ENCODE measurements around the gene CEP76.
"Not testable (repeated sequence)": the region's sequence is repeated elsewhere in the genome, so short reads cannot be mapped to it uniquely, and the experiment has no call there.

CEP76 gene

GRCh38 chr18:12652861-12653401 lies 49.6 kb downstream of the CEP76 start:
- no peak for TF ChIP-seq JUND (IDR thresholded peaks at IDR 0.05; ENCODE audit: low read depth)
- no peak for DNase-seq (ENCODE audit: low read depth in 1 of 2, low spot score in 1 of 2)
- in situ Hi-C loops (cut with HindIII; ENCODE audit: low pct_unique_long_range_greater_than_20kb, low sequenced_read_pairs) = no loop called here

GRCh38 chr18:12651651-12652050 lies 50.9 kb downstream of the CEP76 start:
- in situ Hi-C loops (cut with HindIII; ENCODE audit: low pct_unique_long_range_greater_than_20kb, low sequenced_read_pairs) = no loop called here
- no peak for TF ChIP-seq JUND (IDR thresholded peaks at IDR 0.05; ENCODE audit: low read depth)
- DNase-seq (ENCODE audit: low read depth in 1 of 2, low spot score in 1 of 2) = no peak

- in situ Hi-C loops (cut with HindIII; ENCODE audit: low pct_unique_long_range_greater_than_20kb, low sequenced_read_pairs) = no loop called here
- no peak for TF ChIP-seq JUND (IDR thresholded peaks at IDR 0.05; ENCODE audit: low read depth)
- DNase-seq (ENCODE audit: low read depth in 1 of 2, low spot score in 1 of 2) = no peak
Measured at GRCh38 chr18:12647773-12648172, 54.8 kb downstream of the CEP76 start.

GRCh38 chr18:12645751-12646203 lies 56.7 kb downstream of the CEP76 start:
- in situ Hi-C loops (cut with HindIII; ENCODE audit: low pct_unique_long_range_greater_than_20kb, low sequenced_read_pairs) = no loop called here
- TF ChIP-seq JUND (IDR thresholded peaks at IDR 0.05; ENCODE audit: low read depth) = no peak
- DNase-seq (ENCODE audit: low read depth in 1 of 2, low spot score in 1 of 2) = peak in 1 of 2 experiments; percentile 83

GRCh38 chr18:12645254-12645653 lies 57.3 kb downstream of the CEP76 start:
- no peak for DNase-seq (ENCODE audit: low read depth in 1 of 2, low spot score in 1 of 2)
- no peak for TF ChIP-seq JUND (IDR thresholded peaks at IDR 0.05; ENCODE audit: low read depth)
- in situ Hi-C loops (cut with HindIII; ENCODE audit: low pct_unique_long_range_greater_than_20kb, low sequenced_read_pairs) = no loop called here

DNA sequence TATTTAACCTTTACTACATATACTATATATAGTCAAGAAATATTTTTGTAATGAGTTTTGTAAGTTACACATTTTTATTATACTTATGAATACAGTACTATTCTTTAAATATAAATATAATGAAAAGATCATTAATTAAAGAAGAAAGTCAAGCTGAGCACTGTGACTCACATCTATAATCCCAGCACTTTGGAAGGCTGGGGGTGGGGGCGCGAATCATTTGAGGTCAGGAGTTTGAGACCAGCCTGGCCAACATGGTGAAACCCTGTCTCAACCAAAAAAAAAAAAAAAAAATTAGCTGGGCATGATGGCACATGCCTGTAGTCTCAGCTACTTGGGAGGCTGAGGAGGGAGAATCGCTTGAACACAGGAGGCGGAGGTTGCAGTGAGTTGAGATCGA lies 58.8 kb downstream of the CEP76 start:
- in situ Hi-C loops (cut with HindIII; ENCODE audit: low pct_unique_long_range_greater_than_20kb, low sequenced_read_pairs); DNase-seq (ENCODE audit: low read depth in 1 of 2, low spot score in 1 of 2): not testable (repeated sequence)

GRCh38 chr18:12640881-12641200 lies 61.7 kb downstream of the CEP76 start:
- in situ Hi-C loops (cut with HindIII; ENCODE audit: low pct_unique_long_range_greater_than_20kb, low sequenced_read_pairs) = no loop called here
- DNase-seq (ENCODE audit: low read depth in 1 of 2, low spot score in 1 of 2) = no peak
- no peak for TF ChIP-seq JUND (IDR thresholded peaks at IDR 0.05; ENCODE audit: low read depth)

DNA sequence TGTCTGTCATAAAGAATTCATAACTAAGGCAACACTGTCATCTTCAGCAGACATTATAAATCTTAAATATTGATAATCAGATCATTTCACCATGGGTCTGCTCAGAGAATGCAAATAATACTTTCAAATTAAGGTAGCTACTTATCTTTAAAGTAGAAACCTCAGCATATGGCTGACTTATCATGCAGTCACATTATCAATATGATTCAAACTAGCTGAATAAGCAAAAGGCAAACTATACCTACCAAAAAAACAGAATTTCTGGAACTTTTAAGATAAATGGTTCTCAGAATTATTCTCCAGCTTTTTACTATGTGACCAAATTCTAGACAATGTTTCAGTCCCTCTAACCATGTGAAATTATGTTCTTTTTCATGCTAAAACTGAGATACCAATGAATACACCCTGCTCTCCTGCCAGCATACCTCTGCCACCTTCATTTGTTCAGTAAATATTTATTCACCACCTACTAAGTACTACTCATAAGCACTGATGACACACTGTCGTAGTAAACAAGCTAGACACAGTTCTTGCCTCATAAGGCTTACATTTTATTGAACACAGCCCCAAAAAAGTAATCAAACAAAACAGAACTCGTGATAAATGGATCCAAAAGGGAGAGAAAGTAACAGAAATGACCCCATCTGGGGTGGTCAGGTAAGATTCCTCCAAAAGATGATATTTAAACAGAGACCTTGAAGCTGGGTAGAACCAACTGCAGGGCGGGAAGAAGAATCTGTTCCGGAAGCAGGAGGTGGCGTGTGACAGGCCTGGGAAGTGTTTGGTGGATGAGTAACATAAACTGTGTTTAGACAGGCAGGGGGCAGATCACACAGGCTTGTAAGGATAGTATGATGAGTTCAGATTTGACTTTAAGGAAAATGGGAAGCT lies 62.3 kb downstream of the CEP76 start:
- no peak for DNase-seq (ENCODE audit: low read depth in 1 of 2, low spot score in 1 of 2)
- no peak for TF ChIP-seq JUND (IDR thresholded peaks at IDR 0.05; ENCODE audit: low read depth)
- in situ Hi-C loops (cut with HindIII; ENCODE audit: low pct_unique_long_range_greater_than_20kb, low sequenced_read_pairs) = no loop called here

- no peak for DNase-seq (ENCODE audit: low read depth in 1 of 2, low spot score in 1 of 2)
- in situ Hi-C loops (cut with HindIII; ENCODE audit: low pct_unique_long_range_greater_than_20kb, low sequenced_read_pairs) = no loop called here
- TF ChIP-seq JUND (IDR thresholded peaks at IDR 0.05; ENCODE audit: low read depth) = no peak
Measured at GRCh38 chr18:12638644-12639124, 63.8 kb downstream of the CEP76 start.

DNA sequence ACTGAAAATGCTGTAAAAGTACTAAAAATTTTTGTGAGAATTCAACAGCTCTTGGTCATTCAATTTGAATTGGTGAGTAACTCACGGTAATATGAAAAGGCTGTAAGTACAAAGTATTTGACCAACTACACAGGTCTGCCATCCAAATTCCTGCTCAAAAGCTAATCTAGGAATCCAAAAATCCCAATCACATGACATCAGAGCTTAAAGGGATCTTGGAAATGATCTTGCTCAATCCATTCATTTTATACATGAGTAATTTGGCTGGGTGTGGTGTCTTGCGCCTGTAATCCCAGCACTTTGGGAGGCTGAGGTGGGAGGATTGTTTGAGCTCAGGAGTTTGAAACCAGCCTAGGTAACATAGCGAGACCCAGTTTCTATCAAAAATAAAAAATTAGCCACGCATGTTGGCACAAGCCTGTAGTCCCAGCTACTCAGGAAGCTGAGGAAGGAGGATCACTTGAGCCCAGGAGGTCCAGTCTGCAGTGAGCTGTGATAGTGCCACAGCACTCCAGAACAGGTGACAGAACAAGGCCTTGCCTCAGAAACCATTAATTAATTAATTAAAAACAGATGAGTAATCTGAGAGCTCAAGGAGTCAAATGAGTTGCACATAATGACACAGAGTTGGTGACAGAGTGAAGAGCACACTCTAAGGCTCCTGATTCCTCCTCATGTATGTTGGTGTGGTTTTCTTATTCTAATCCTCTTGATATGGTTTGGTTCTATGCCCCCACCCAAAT lies 64.5 kb downstream of the CEP76 start:
- DNase-seq (ENCODE audit: low read depth in 1 of 2, low spot score in 1 of 2) = no peak
- in situ Hi-C loops (cut with HindIII; ENCODE audit: low pct_unique_long_range_greater_than_20kb, low sequenced_read_pairs) = no loop called here
- TF ChIP-seq JUND (IDR thresholded peaks at IDR 0.05; ENCODE audit: low read depth) = no peak

DNA sequence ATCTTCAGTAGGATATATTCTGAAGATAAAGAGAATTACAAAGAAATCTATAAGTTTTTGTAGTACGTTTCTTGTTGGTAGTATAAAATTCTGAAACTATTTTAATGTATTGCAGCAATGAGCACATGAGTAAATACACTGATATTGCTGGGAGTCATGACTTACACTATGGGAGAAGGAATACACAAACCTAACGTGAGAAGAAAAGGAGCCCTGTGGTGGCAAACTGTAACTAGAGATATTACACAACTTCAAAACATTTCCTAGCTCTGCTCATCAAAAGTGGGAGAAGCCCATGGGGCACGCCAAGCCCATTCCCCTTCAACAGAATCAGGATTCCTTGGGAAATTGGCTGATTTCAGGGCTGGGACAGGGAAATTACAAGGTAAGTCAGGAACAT lies 65.1 kb downstream of the CEP76 start:
- no peak for DNase-seq (ENCODE audit: low read depth in 1 of 2, low spot score in 1 of 2)
- no peak for TF ChIP-seq JUND (IDR thresholded peaks at IDR 0.05; ENCODE audit: low read depth)
- in situ Hi-C loops (cut with HindIII; ENCODE audit: low pct_unique_long_range_greater_than_20kb, low sequenced_read_pairs) = no loop called here

DNA sequence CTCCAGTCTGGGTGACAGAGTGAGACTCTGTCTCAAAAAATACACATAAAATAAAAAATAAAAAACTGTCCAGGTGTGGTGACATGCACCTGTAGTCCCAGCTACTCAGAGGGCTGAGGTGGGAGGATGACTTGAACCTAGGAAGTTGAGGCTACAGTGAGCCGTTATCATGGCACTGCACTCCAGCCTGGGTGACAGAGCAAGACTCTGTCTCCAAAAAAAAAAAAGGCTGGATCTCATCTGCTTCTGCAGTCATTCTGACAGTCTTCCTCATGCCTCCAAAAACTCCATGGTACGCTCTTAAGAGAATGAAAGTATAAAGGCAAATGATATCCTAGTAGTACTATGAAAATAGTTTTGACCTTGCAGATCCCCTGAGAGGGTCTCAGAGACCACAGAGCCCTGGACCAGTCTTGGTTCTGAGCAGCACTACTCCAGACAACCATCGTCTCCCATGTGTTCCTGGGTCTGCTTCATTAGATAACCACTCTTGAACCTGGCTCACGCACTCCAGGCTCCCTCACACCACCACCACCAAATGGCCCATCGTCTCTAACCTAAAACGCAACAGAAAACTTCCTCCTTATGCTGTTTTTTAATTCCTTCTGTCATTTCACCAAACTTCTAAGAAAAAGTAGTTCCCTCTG lies 70.6 kb downstream of the CEP76 start:
- no peak for TF ChIP-seq JUND (IDR thresholded peaks at IDR 0.05; ENCODE audit: low read depth)
- no peak for DNase-seq (ENCODE audit: low read depth in 1 of 2, low spot score in 1 of 2)
- in situ Hi-C loops (cut with HindIII; ENCODE audit: low pct_unique_long_range_greater_than_20kb, low sequenced_read_pairs) = no loop called here

Data from T47D (cell line).